ENCODE measurements around the gene CCDC80. TPM values are rescaled to one million over a fixed set of nuclear protein-coding genes. Genes with fewer than 3 reads are reported as not detected.

CCDC80 gene
- total RNA-seq, 6 donors from 2014 or later: 2.1 to 354 (median 20.7) TPM

- TF ChIP-seq CTCF (IDR thresholded peaks at IDR 0.05) (no peak), POLR2A (IDR thresholded peaks at IDR 0.05) (no peak), POLR2AphosphoS5 (IDR thresholded peaks at IDR 0.05) (no peak), EP300 (IDR thresholded peaks at IDR 0.05) (no peak)
- WGBS, 2 donors: 59 to 67% methylated on average over 3 of the region's 3 CpGs
- no peaks in the 10 kb centered on the region for H3K27me3 ChIP-seq
- no peak overlapping the region for H3K27ac ChIP-seq
- H3K4me3 ChIP-seq: no peak overlapping the region
- no peaks in the 10 kb centered on the region for H3K9me3 ChIP-seq
- no peaks in the 10 kb centered on the region for H3K36me3 ChIP-seq
- peaks cover 8 to 42% (median 20%) of the 10 kb centered on the region in 4 donors for H3K4me1 ChIP-seq
- ATAC-seq (ENCODE audit: low FRiP score in 2 of 2) (no peak), DNase-seq (no peak)
Observed at GRCh38 chr3:112643621-112644240, 2.8 kb upstream of the CCDC80 start.

- Histone ChIP-seq H3K4me3 (peak overlapping the region in 2 of 4 donors; percentile 2 to 7), H3K4me1 (peaks cover 8 to 42% (median 20%) of the 10 kb centered on the region in 4 donors), H3K27me3 (no peaks in the 10 kb centered on the region), H3K27ac (no peak overlapping the region), H3K9me3 (no peaks in the 10 kb centered on the region), H3K36me3 (no peaks in the 10 kb centered on the region)
- DNase-seq: peak in 1 of 2 donors; percentile 87
- TF ChIP-seq CTCF (IDR thresholded peaks at IDR 0.05) (peak; percentile 51 to 79 (median 68)), POLR2A (IDR thresholded peaks at IDR 0.05) (peak in 1 of 4 donors; percentile 30), POLR2AphosphoS5 (IDR thresholded peaks at IDR 0.05) (no peak)
- WGBS, 2 donors: 5% methylated on average over 10 of the region's 10 CpGs
- ATAC-seq (ENCODE audit: low FRiP score in 2 of 2): peak; percentile 87 to 91
Observed at GRCh38 chr3:112642912-112643506, 2.1 kb upstream of the CCDC80 start.

- Histone ChIP-seq H3K4me3 (peak overlapping the region in 3 of 4 donors; percentile 17 to 31 (median 25)), H3K27me3 (no peaks in the 10 kb centered on the region), H3K4me1 (peaks cover 5 to 31% (median 17%) of the 10 kb centered on the region in 4 donors), H3K36me3 (no peaks in the 10 kb centered on the region), H3K9me3 (no peaks in the 10 kb centered on the region), H3K27ac (peak overlapping the region; percentile 13 to 67 (median 24))
- no peak for DNase-seq
- peak; percentile 19 to 23 for ATAC-seq (ENCODE audit: low FRiP score in 2 of 2)
- 19 to 22% methylated on average over 10 of the region's 10 CpGs for WGBS, 2 donors
- no peak for TF ChIP-seq CTCF (IDR thresholded peaks at IDR 0.05)
- TF ChIP-seq EP300 (IDR thresholded peaks at IDR 0.05): no peak
- TF ChIP-seq POLR2AphosphoS5 (IDR thresholded peaks at IDR 0.05): no peak
- TF ChIP-seq POLR2A (IDR thresholded peaks at IDR 0.05): no peak
Observed at GRCh38 chr3:112640276-112640929, 540 bp downstream of the CCDC80 start.

- TF ChIP-seq POLR2A (IDR thresholded peaks at IDR 0.05) (no peak), CTCF (IDR thresholded peaks at IDR 0.05) (no peak)
- H3K36me3 ChIP-seq: no peaks in the 10 kb centered on the region
- H3K27ac ChIP-seq: peak overlapping the region in 1 of 4 donors; percentile 21
- DNase-seq (peak in 1 of 2 donors; percentile 43), ATAC-seq (ENCODE audit: low FRiP score in 2 of 2) (no peak)
- H3K9me3 ChIP-seq: no peaks in the 10 kb centered on the region
- WGBS, 2 donors: 76 to 96% methylated on average over 9 to 21 of the region's 21 CpGs
- no peaks in the 10 kb centered on the region for H3K27me3 ChIP-seq
- H3K4me1 ChIP-seq: peaks cover 5 to 31% (median 17%) of the 10 kb centered on the region in 4 donors
- peak overlapping the region in 2 of 4 donors; percentile 17 to 25 for H3K4me3 ChIP-seq
Observed at GRCh38 chr3:112639455-112640225, 1.3 kb downstream of the CCDC80 start.
